ENCODE data around the gene SSR1.
"Not testable (repeated sequence)": the region's sequence is repeated elsewhere in the genome, so short reads cannot be mapped to it uniquely, and the experiment has no call there.

SSR1 gene

DNA sequence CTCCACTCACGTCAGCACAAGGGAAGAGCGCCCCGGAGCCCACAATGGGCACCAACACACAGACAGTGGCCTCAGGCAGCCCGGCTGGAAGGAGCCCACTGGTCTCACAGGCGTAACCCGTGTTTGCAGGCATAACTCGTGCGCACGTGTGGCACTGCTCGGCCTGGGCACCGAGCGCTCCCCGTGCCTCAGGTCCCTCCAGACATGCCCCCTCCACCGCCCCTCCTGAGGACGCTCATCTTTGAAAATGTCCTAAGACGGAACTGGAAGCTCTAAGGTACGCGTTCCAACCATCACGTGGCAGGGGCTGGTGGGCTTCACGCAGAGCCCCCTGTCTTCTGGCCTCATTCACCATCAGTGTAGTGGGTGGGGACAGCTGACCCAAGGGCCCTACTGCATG, 44.6 kb downstream of the SSR1 start:
- TF ChIP-seq SUZ12 (IDR thresholded peaks at IDR 0.05; ENCODE audit: extremely low read depth, insufficient read depth, insufficient read length) = no peak
- Histone ChIP-seq H3K36me3 (ENCODE audit: insufficient read depth, insufficient read length, low read length) (no peaks in the 10 kb centered on the region), H3K27me3 (ENCODE audit: insufficient read depth, insufficient read length) (no peaks in the 10 kb centered on the region), H3K4me3 (ENCODE audit: insufficient read length, low read depth) (no peak overlapping the region), H3K9ac (ENCODE audit: insufficient read length, low read depth) (no peak overlapping the region), H3K4me1 (ENCODE audit: insufficient read depth, insufficient read length) (peaks cover 4% of the 10 kb centered on the region), H3K9me3 (ENCODE audit: insufficient read depth, low read length) (no peaks in the 10 kb centered on the region)
- no peak for DNase-seq (ENCODE audit: low read depth, low spot score)

GRCh38 chr6:7267466-7268091, 45.4 kb downstream of the SSR1 start:
- Histone ChIP-seq H3K27me3 (ENCODE audit: insufficient read depth, insufficient read length) (no peaks in the 10 kb centered on the region), H3K4me1 (ENCODE audit: insufficient read depth, insufficient read length) (peaks cover 4% of the 10 kb centered on the region), H3K9me3 (ENCODE audit: insufficient read depth, low read length) (no peaks in the 10 kb centered on the region), H3K4me3 (ENCODE audit: insufficient read length, low read depth) (no peak overlapping the region), H3K9ac (ENCODE audit: insufficient read length, low read depth) (no peak overlapping the region), H3K36me3 (ENCODE audit: insufficient read depth, insufficient read length, low read length) (no peaks in the 10 kb centered on the region)
- DNase-seq (ENCODE audit: low read depth, low spot score) = no peak
- TF ChIP-seq YY1 (IDR thresholded peaks at IDR 0.05; ENCODE audit: insufficient read depth, insufficient read length) = no peak
- no peak for TF ChIP-seq ZNF274 (IDR thresholded peaks at IDR 0.05; ENCODE audit: low read depth, low read length)
- no peak for TF ChIP-seq SUZ12 (IDR thresholded peaks at IDR 0.05; ENCODE audit: extremely low read depth, insufficient read depth, insufficient read length)

- peaks cover 6% of the 10 kb centered on the region for H3K4me1 ChIP-seq (ENCODE audit: insufficient read depth, insufficient read length)
Observed at GRCh38 chr6:7267071-7267465, 45.9 kb downstream of the SSR1 start.

DNA sequence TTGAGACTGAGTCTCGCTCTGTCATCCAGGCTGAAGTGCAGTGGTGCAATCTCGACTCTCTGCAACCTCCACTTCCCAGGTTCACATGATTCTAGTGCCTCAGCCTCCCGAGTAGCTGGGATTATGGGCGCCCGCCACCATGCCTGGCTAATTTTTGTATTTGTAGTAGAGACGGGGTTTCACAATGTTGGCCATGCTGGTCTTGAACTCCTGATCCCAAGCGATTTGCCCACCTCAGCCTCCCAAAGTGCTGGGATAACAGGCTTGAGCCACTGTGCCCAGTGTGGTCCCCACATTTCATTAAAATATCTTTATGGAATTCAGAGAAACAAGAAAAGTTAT, 47.6 kb downstream of the SSR1 start:
- H3K4me1 ChIP-seq (ENCODE audit: insufficient read depth, insufficient read length) = peaks cover 16% of the 10 kb centered on the region
- H3K9ac ChIP-seq (ENCODE audit: insufficient read length, low read depth); H3K36me3 ChIP-seq (ENCODE audit: insufficient read depth, insufficient read length, low read length); H3K9me3 ChIP-seq (ENCODE audit: insufficient read depth, low read length); DNase-seq (ENCODE audit: low read depth, low spot score); H3K4me3 ChIP-seq (ENCODE audit: insufficient read length, low read depth); H3K27me3 ChIP-seq (ENCODE audit: insufficient read depth, insufficient read length): not testable (repeated sequence)

More at GRCh38 chr6:7267071-7267465, 45.9 kb downstream of the SSR1 start:
- Histone ChIP-seq H3K27me3 (ENCODE audit: insufficient read depth, insufficient read length) (no peaks in the 10 kb centered on the region), H3K9me3 (ENCODE audit: insufficient read depth, low read length) (no peaks in the 10 kb centered on the region), H3K4me3 (ENCODE audit: insufficient read length, low read depth) (no peak overlapping the region), H3K9ac (ENCODE audit: insufficient read length, low read depth) (no peak overlapping the region), H3K36me3 (ENCODE audit: insufficient read depth, insufficient read length, low read length) (no peaks in the 10 kb centered on the region)
- TF ChIP-seq ZNF274 (IDR thresholded peaks at IDR 0.05; ENCODE audit: low read depth, low read length) (no peak), YY1 (IDR thresholded peaks at IDR 0.05; ENCODE audit: insufficient read depth, insufficient read length) (no peak), SUZ12 (IDR thresholded peaks at IDR 0.05; ENCODE audit: extremely low read depth, insufficient read depth, insufficient read length) (no peak)
- DNase-seq (ENCODE audit: low read depth, low spot score) = no peak

GRCh38 chr6:7264686-7265384, 48.2 kb downstream of the SSR1 start:
- Histone ChIP-seq H3K9me3 (ENCODE audit: insufficient read depth, low read length) (no peaks in the 10 kb centered on the region), H3K27me3 (ENCODE audit: insufficient read depth, insufficient read length) (no peaks in the 10 kb centered on the region), H3K36me3 (ENCODE audit: insufficient read depth, insufficient read length, low read length) (no peaks in the 10 kb centered on the region), H3K9ac (ENCODE audit: insufficient read length, low read depth) (no peak overlapping the region), H3K4me3 (ENCODE audit: insufficient read length, low read depth) (no peak overlapping the region), H3K4me1 (ENCODE audit: insufficient read depth, insufficient read length) (peaks cover 17% of the 10 kb centered on the region)
- DNase-seq (ENCODE audit: low read depth, low spot score) = no peak
- no peak for TF ChIP-seq ZNF274 (IDR thresholded peaks at IDR 0.05; ENCODE audit: low read depth, low read length)
- no peak for TF ChIP-seq SUZ12 (IDR thresholded peaks at IDR 0.05; ENCODE audit: extremely low read depth, insufficient read depth, insufficient read length)
- no peak for TF ChIP-seq YY1 (IDR thresholded peaks at IDR 0.05; ENCODE audit: insufficient read depth, insufficient read length)

DNA sequence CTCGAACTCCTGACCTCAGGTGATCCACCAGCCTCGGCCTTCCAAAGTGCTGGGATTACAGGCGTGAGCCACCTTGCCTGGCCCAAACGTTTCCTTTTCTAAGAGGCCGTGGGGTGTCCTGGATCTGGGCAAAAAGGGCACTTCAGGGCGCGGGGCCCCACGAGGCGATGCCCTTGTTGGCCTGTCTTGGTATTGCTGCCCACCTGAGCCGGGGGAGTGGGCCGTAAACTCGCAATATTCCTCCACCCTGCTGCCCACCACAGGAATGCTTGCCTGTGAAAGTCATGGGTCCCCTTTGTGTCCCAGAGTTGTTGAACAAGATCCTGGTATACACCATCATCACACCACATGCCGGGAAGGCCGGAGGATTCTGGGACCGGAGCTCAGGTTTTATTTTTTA, 49.0 kb downstream of the SSR1 start:
- Histone ChIP-seq H3K36me3 (ENCODE audit: insufficient read depth, insufficient read length, low read length) (no peaks in the 10 kb centered on the region), H3K4me1 (ENCODE audit: insufficient read depth, insufficient read length) (peaks cover 17% of the 10 kb centered on the region), H3K9ac (ENCODE audit: insufficient read length, low read depth) (no peak overlapping the region), H3K9me3 (ENCODE audit: insufficient read depth, low read length) (no peaks in the 10 kb centered on the region), H3K4me3 (ENCODE audit: insufficient read length, low read depth) (no peak overlapping the region), H3K27me3 (ENCODE audit: insufficient read depth, insufficient read length) (no peaks in the 10 kb centered on the region)
- no peak for DNase-seq (ENCODE audit: low read depth, low spot score)
- TF ChIP-seq ZNF274 (IDR thresholded peaks at IDR 0.05; ENCODE audit: low read depth, low read length) (no peak), SUZ12 (IDR thresholded peaks at IDR 0.05; ENCODE audit: extremely low read depth, insufficient read depth, insufficient read length) (no peak), YY1 (IDR thresholded peaks at IDR 0.05; ENCODE audit: insufficient read depth, insufficient read length) (no peak)

DNA sequence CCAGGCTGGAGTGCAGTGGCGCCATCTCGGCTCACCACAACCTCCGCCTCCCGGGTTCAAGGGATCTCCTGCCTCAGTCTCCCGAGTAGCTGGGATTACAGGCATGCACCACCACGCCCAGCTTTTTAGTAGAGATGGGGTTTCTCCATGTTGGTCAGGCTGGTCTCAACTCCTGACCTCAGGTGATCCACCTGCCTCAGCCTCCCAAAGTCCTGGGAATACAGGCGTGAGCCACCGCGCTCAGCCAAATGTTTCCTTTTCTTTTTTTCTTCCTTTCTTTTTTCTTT, 49.5 kb downstream of the SSR1 start:
- H3K4me3 ChIP-seq (ENCODE audit: insufficient read length, low read depth); H3K27me3 ChIP-seq (ENCODE audit: insufficient read depth, insufficient read length); H3K36me3 ChIP-seq (ENCODE audit: insufficient read depth, insufficient read length, low read length); H3K9ac ChIP-seq (ENCODE audit: insufficient read length, low read depth); DNase-seq (ENCODE audit: low read depth, low spot score); H3K9me3 ChIP-seq (ENCODE audit: insufficient read depth, low read length): not testable (repeated sequence)
- peaks cover 15% of the 10 kb centered on the region for H3K4me1 ChIP-seq (ENCODE audit: insufficient read depth, insufficient read length)
